Endothelial cell of umbilical vein (primary cell): Measurements from ENCODE around the gene PHLPP2. TPM values are rescaled to one million over a fixed set of nuclear protein-coding genes. Genes with fewer than 3 reads are reported as not detected.

Experiments used
- BruUV-seq: library from RNA; stranded (reverse); fragments of 400-500 nt; replicated peaks from 2 replicates; lab custom pipeline; 2021; lab: Mats Ljungman, UMichigan
- CTCF ChIA-PET: fragments of 300-600, 350-600 bp; sonication (Branson Sonifier 250); formaldehyde crosslinking; loops from one replicate; lab custom pipeline; 2021; ENCODE audit warnings: antibody characterized with exemption, inconsistent platforms; lab: Charles Lee
- POLR2A ChIA-PET: fragments of 300-600, 350-600 bp; sonication (Branson Sonifier 250); formaldehyde crosslinking; loops from one replicate; lab custom pipeline; 2021; ENCODE audit warnings: antibody characterized with exemption, inconsistent platforms; lab: Charles Lee
- DNase-seq: peaks from one replicate; pipeline ENCODE4 v3.0.0-alpha.2; 2011; ENCODE audit warnings: low read depth, low spot score
- FAIRE-seq: peaks from 2 replicates; lab custom pipeline; 2011; peaks lifted over from hg19 to GRCh38; lab: Jason Lieb, UNC
- H2AFZ ChIP-seq: 2 replicates; pipeline ENCODE4 v1.6.0; 2012; ENCODE audit warnings: low read depth, low read length, control low read depth, inconsistent platforms
- H3K27ac ChIP-seq: 2 replicates; pipeline ENCODE4 v1.5.1; 2011; ENCODE audit warnings: low read depth, mild to moderate bottlenecking, control low read depth, low read length, moderate library complexity; ENCODE audit not compliant: insufficient read depth
- H3K27me3 ChIP-seq, 2 experiments: 2 replicates each; pipeline versions ENCODE4 v1.6.0 to v1.6.1; 2011; ENCODE audit warnings: low read length in 2 of 2, mixed read lengths in 1 of 2; ENCODE audit not compliant: control insufficient read depth in 2 of 2, insufficient read depth in 2 of 2
- H3K36me3 ChIP-seq, 2 experiments: 2 replicates in 1 of 2; 3 replicates in 1 of 2; pipeline ENCODE4 v1.5.1; 2011; ENCODE audit warnings: low read length in 2 of 2, mild to moderate bottlenecking in 1 of 2, moderate library complexity in 1 of 2; ENCODE audit not compliant: control insufficient read depth in 2 of 2, insufficient read depth in 2 of 2; ENCODE audit errors: extremely low read depth in 1 of 2
- H3K4me1 ChIP-seq: 3 replicates; pipeline ENCODE4 v1.5.1; 2011; ENCODE audit warnings: mild to moderate bottlenecking, low read length; ENCODE audit not compliant: control insufficient read depth, insufficient read depth; ENCODE audit errors: extremely low read depth
- H3K4me2 ChIP-seq: 2 replicates; pipeline ENCODE4 v1.6.1; 2011; ENCODE audit warnings: low read length, control low read depth, mixed read lengths; ENCODE audit not compliant: insufficient read depth
- H3K4me3 ChIP-seq, 3 experiments: fragments of 200-600 bp in 1 of 3; sonication (generic), shearing (Covaris generic) in 1 of 3; replicated peaks in 1 of 3; 2 replicates each; pipeline ENCODE4 v1.5.1; 2011 to 2016; ENCODE audit warnings: control low read depth in 3 of 3, low read length in 3 of 3, mild to moderate bottlenecking in 2 of 3, inconsistent platforms in 1 of 3, low read depth in 1 of 3, moderate library complexity in 1 of 3; ENCODE audit not compliant: insufficient read depth in 1 of 3
- H3K79me2 ChIP-seq: 2 replicates; pipeline ENCODE4 v1.6.0; 2012; ENCODE audit warnings: low read length, inconsistent platforms; ENCODE audit not compliant: control insufficient read depth, insufficient read depth
- H3K9ac ChIP-seq: replicated peaks from 2 replicates; pipeline ENCODE3; 2011; ENCODE audit warnings: low read length, control low read depth; ENCODE audit not compliant: insufficient read depth; ENCODE audit errors: extremely low read depth
- H3K9me1 ChIP-seq: replicated peaks from 3 replicates; pipeline ENCODE4 v1.6.0; 2011; ENCODE audit warnings: mild to moderate bottlenecking, low read length; ENCODE audit not compliant: control insufficient read depth, insufficient read depth; ENCODE audit errors: extremely low read depth
- H3K9me3 ChIP-seq: replicated peaks from 2 replicates; pipeline ENCODE4 v1.5.1; 2012; ENCODE audit warnings: low read length, inconsistent platforms; ENCODE audit not compliant: control insufficient read depth, insufficient read depth
- H4K20me1 ChIP-seq: replicated peaks from 2 replicates; pipeline ENCODE3; 2011; ENCODE audit warnings: mild to moderate bottlenecking, low read length; ENCODE audit not compliant: control insufficient read depth, insufficient read depth; ENCODE audit errors: extremely low read depth
- CTCF ChIP-seq, 2 donors: IDR thresholded peaks; 1 replicate in 1 of 2; 2 replicates in 1 of 2; pipeline ENCODE4 v1.5.1; 2011; ENCODE audit warnings: low read length in 2 of 2, mild to moderate bottlenecking in 2 of 2, moderate library complexity in 2 of 2, control low read depth in 1 of 2, inconsistent platforms in 1 of 2, low read depth in 1 of 2; ENCODE audit not compliant: insufficient read depth in 1 of 2; ENCODE audit errors: extremely low read depth in 1 of 2
- EZH2 ChIP-seq: IDR thresholded peaks from 2 replicates; pipeline ENCODE4 v1.6.1; 2012; ENCODE audit warnings: borderline replicate concordance, low read depth, mild to moderate bottlenecking, moderate library complexity, low read length, inconsistent platforms; ENCODE audit not compliant: severe bottlenecking
- FOS ChIP-seq: IDR thresholded peaks from 2 replicates; pipeline ENCODE4 v1.6.1; 2011; ENCODE audit warnings: mild to moderate bottlenecking, low read length, moderate library complexity, borderline replicate concordance; ENCODE audit not compliant: insufficient read depth
- GATA2 ChIP-seq: IDR thresholded peaks from 2 replicates; pipeline ENCODE4 v1.7.0; 2011; ENCODE audit warnings: low read depth, mild to moderate bottlenecking, moderate library complexity, mixed read lengths, low read length; ENCODE audit not compliant: insufficient read length, insufficient read depth
- JUN ChIP-seq: IDR thresholded peaks from 2 replicates; pipeline ENCODE4 v1.6.1; 2011; ENCODE audit warnings: borderline replicate concordance, low read depth; ENCODE audit not compliant: insufficient read length, insufficient read depth
- MAX ChIP-seq: IDR thresholded peaks from 2 replicates; pipeline ENCODE4 v1.6.1; 2011; ENCODE audit not compliant: insufficient read depth, insufficient read length
- MYC ChIP-seq: IDR thresholded peaks from one replicate; pipeline ENCODE4 v1.6.1; 2011; ENCODE audit warnings: mild to moderate bottlenecking, low read depth, low read length
- POLR2A ChIP-seq: IDR thresholded peaks from 2 replicates; pipeline ENCODE4 v1.6.1; 2012; ENCODE audit warnings: low read depth, mild to moderate bottlenecking, control low read depth, low read length
- POLR2AphosphoS5 ChIP-seq: IDR thresholded peaks from 2 replicates; pipeline ENCODE4 v1.6.1; 2012; ENCODE audit warnings: low read depth, mild to moderate bottlenecking, control low read depth, low read length, moderate library complexity; ENCODE audit not compliant: insufficient read depth
- dilution Hi-C: fragments of 300-500 bp; cut with MboI; formaldehyde crosslinking; loops from one replicate; pipeline ENCODE4 v1.15.0; 2019; ENCODE audit warnings: low sequenced_read_pairs; ENCODE audit not compliant: extremely low pct_ligation_motif_present
- intact Hi-C: fragments of 100-400 bp; cut with micrococcal nuclease; formaldehyde crosslinking; loops from one replicate; pipeline ENCODE4 v1.10.0; 2022
- polyA plus RNA-seq, 4 experiments: library from polyadenylated mRNA; depleted of rRNA in 3 of 4; stranded (reverse) in 3 of 4; unstranded in 1 of 4; fragments of >200 nt; gene quantifications; 2 replicates each; pipeline versions ENCODE4 v1.2.1 to v1.2.3, GENCODE V29; 2011 to 2012; ENCODE audit warnings: missing spikeins in 1 of 4
- total RNA-seq: library from RNA; stranded (reverse); gene quantifications from 2 replicates; pipeline ENCODE4 v1.2.3, GENCODE V29; 2021

PHLPP2 gene
- total and polyA plus RNA-seq, 2 donors (not counting 3 experiments of a cell fraction or from before 2014, with no cell fraction given): 4.1 to 8.0 TPM

GRCh38 chr16:71610447-71610846 lies 114.1 kb downstream of the PHLPP2 start:
- TF ChIP-seq EZH2 (no peak), FOS (no peak), JUN (no peak), MYC (no peak), POLR2A (no peak), CTCF (IDR thresholded peaks at IDR 0.05; ENCODE audit: extremely low read depth in 1 of 2, insufficient read depth in 1 of 2, low read depth in 1 of 2, low read length in 2 of 2) (no peak), GATA2 (no peak), MAX (no peak), POLR2AphosphoS5 (no peak)
- dilution Hi-C loops (no loop called here), intact Hi-C loops (loop anchor here (2.0 to 5.0 kb wide), 3 partner anchors 46 to 198 kb away; no protein-coding TSS in a partner anchor)
- BruUV-seq: no TSS peak
- ChIA-PET POLR2A (no interaction called here), CTCF (interaction anchor here (0.5 to 2.3 kb wide), 42 partner anchors 8 to 395 kb away, joined by 3 to 42 read pairs (median 4); partner anchors contain the start of genes CHST4 and TAT)
- Histone ChIP-seq H3K9ac (no peak overlapping the region), H3K36me3 (no peaks in the 10 kb centered on the region), H4K20me1 (no peaks in the 10 kb centered on the region), H3K4me1 (no peaks in the 10 kb centered on the region), H2AFZ (no peak overlapping the region), H3K27me3 (no peaks in the 10 kb centered on the region), H3K4me2 (no peak overlapping the region), H3K9me3 (no peaks in the 10 kb centered on the region), H3K4me3 (no peak overlapping the region), H3K79me2 (no peaks in the 10 kb centered on the region), H3K9me1 (no peaks in the 10 kb centered on the region), H3K27ac (no peak overlapping the region)
- FAIRE-seq (no peak), DNase-seq (no peak)
